UCSD-AML1 (cell line): ENCODE results near the gene NHLRC4.

Source experiments
- DNase-seq: peaks from one replicate; lab custom pipeline; 2025; ENCODE audit not compliant: unreplicated experiment; lab: John Stamatoyannopoulos, UW

Gene NHLRC4

GRCh38 chr16:530111-530817 is 36.5 kb upstream of the NHLRC4 start:
- DNase-seq, result no peak

GRCh38 chr16:531494-532125 is 35.2 kb upstream of the NHLRC4 start:
- no peak for DNase-seq

- no peak for DNase-seq
Observed at GRCh38 chr16:533391-534123, 33.2 kb upstream of the NHLRC4 start.

- no peak for DNase-seq
Observed at GRCh38 chr16:534135-534534, 32.7 kb upstream of the NHLRC4 start.

GRCh38 chr16:534856-535445 is 31.9 kb upstream of the NHLRC4 start:
- no peak for DNase-seq

- DNase-seq, result no peak
Observed at GRCh38 chr16:535446-536405, 31.1 kb upstream of the NHLRC4 start.

- DNase-seq, result no peak
Observed at GRCh38 chr16:536746-537145, 30.1 kb upstream of the NHLRC4 start.

GRCh38 chr16:537415-538335 is 29.1 kb upstream of the NHLRC4 start:
- DNase-seq, result no peak

GRCh38 chr16:539901-540530 is 26.8 kb upstream of the NHLRC4 start:
- DNase-seq, result no peak

- no peak for DNase-seq
Observed at GRCh38 chr16:540645-541340, 26.0 kb upstream of the NHLRC4 start.

GRCh38 chr16:543301-544164 is 23.3 kb upstream of the NHLRC4 start:
- no peak for DNase-seq

GRCh38 chr16:544517-544916 is 22.3 kb upstream of the NHLRC4 start:
- no peak for DNase-seq

GRCh38 chr16:546909-547770 is 19.7 kb upstream of the NHLRC4 start:
- peak; percentile 94 for DNase-seq

- DNase-seq, result no peak
Observed at GRCh38 chr16:548586-548985, 18.2 kb upstream of the NHLRC4 start.

- DNase-seq, result no peak
Observed at GRCh38 chr16:549544-550263, 17.1 kb upstream of the NHLRC4 start.

- DNase-seq, result no peak
Observed at GRCh38 chr16:551210-551609, 15.6 kb upstream of the NHLRC4 start.
